Prostate gland (tissue), 2 donors: Measurements from ENCODE around the gene TGM2.

Experiments used
- CTCF ChIP-seq, 4 experiments: fragments of 200-600 bp in 2 of 4; fragments of 450-650 bp in 2 of 4; sonication (generic) in 2 of 4; IDR thresholded peaks; 1 replicate in 3 of 4; 2 replicates in 1 of 4; pipeline ENCODE4 v1.5.1; 2016 to 2019; ENCODE audit warnings: antibody characterized with exemption in 4 of 4, mild to moderate bottlenecking in 2 of 4, moderate library complexity in 2 of 4
- POLR2A ChIP-seq: fragments of 450-650 bp; IDR thresholded peaks from one replicate; pipeline ENCODE4 v1.6.1; 2016; ENCODE audit warnings: antibody characterized with exemption, mild to moderate bottlenecking
- POLR2AphosphoS5 ChIP-seq: sonication (generic); formaldehyde crosslinking; IDR thresholded peaks from one replicate; pipeline ENCODE4 v1.6.1; 2017; ENCODE audit warnings: antibody characterized with exemption

DNA sequence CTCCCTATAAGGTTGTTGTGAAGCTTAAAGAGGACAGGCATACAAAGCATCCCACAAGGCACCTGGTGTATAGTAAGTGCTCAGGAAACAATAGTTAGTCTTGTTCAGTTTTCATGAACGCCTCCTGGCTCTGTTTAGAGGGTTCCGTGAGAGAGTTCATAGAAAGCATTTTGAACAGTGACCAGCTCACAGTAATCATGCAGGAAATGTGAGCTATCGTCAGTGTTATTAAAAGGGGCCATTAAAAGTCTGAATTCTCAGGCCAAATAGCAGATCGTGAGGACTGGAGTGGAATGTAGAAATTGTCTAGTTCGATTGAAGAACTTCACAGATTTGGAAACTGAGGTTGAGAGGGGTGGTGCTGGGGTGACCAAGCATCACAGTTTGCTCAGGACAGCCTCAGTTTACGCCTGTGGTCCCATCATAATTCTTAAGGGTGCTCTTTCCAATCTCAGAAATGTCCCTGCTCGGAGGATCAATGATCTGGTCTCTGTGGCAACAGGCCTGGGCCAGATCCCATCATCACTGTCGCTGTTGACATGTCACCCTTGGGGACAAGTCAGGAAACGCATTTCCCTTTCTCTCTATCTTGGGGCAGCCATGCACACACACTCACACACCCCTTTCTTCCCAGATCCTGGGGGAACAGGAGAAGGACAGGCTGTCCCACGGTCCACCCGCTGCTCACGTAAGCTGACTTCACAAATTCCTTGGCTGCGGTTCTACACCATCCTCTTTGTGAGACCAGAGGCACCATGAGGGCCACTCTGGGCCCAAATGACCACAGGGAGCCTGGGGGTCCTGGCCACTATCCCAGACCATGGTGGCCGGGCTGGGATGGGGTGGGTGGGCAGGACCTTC is 7.2 kb downstream of the TGM2 start:
- TF ChIP-seq POLR2A (no peak), CTCF (IDR thresholded peaks at IDR 0.05) (no peak), POLR2AphosphoS5 (no peak)
